H1 (cell line): ENCODE results near the gene FSCN2. TPM values are rescaled to one million over a fixed set of nuclear protein-coding genes. Genes with fewer than 3 reads are reported as not detected.

Experiments used
- CREB1 ChIP-seq: IDR thresholded peaks from 2 replicates; pipeline ENCODE4 v1.6.1; 2012; ENCODE audit warnings: inconsistent platforms
- HDAC2 ChIP-seq, 2 experiments: fragments of 300-600 bp in 1 of 2; sonication (generic) in 1 of 2; IDR thresholded peaks; 2 replicates each; pipeline ENCODE4 v1.6.1; 2011 to 2012; ENCODE audit warnings: low read depth in 2 of 2, low read length in 2 of 2, mild to moderate bottlenecking in 2 of 2, moderate library complexity in 2 of 2, borderline replicate concordance in 1 of 2, inconsistent platforms in 1 of 2
- KDM4A ChIP-seq: IDR thresholded peaks from one replicate; pipeline ENCODE4 v1.7.1; 2012; ENCODE audit warnings: low read depth, mild to moderate bottlenecking, moderate library complexity, low read length, inconsistent platforms; ENCODE audit not compliant: severe bottlenecking
- NANOG ChIP-seq: IDR thresholded peaks from 2 replicates; pipeline ENCODE4 v1.6.1; 2011; ENCODE audit warnings: low read length, low read depth, mild to moderate bottlenecking, inconsistent platforms; ENCODE audit not compliant: insufficient read depth, poor library complexity, severe bottlenecking
- RAD21 ChIP-seq, 2 experiments: IDR thresholded peaks in 1 of 2; conservative IDR thresholded peaks in 1 of 2; 2 replicates each; pipeline ENCODE4 v1.6.1; 2011; ENCODE audit warnings: low read depth in 2 of 2, low read length in 2 of 2, improper control_type of control experiment in 1 of 2, inconsistent platforms in 1 of 2, mild to moderate bottlenecking in 1 of 2, moderate library complexity in 1 of 2
- SRF ChIP-seq: IDR thresholded peaks from 2 replicates; pipeline ENCODE4 v1.6.1; 2011; ENCODE audit warnings: mild to moderate bottlenecking, low read depth, low read length, moderate library complexity
- TEAD4 ChIP-seq: IDR thresholded peaks from 2 replicates; pipeline ENCODE4 v1.6.1; 2012; ENCODE audit warnings: low read depth, low read length, inconsistent platforms, mixed read lengths
- polyA plus RNA-seq, 7 experiments: library from polyadenylated mRNA; depleted of rRNA in 3 of 7; stranded (reverse) in 5 of 7; unstranded in 2 of 7; fragments of >200 nt in 5 of 7; fragments of 200-250 nt in 2 of 7; gene quantifications; 1 replicate in 5 of 7; 2 replicates in 1 of 7; 4 replicates in 1 of 7; pipeline versions ENCODE4 v1.2.1 to v1.2.3, GENCODE V29; 2011 to 2013; ENCODE audit warnings: missing spikeins in 2 of 7, mixed read lengths in 2 of 7
- total RNA-seq: library from RNA; stranded (reverse); fragmentation: NEBNext Ultra II Directional; extraction: Animal tissue kit (Norgen Biotek cat#: 25700); gene quantifications from 2 replicates; pipeline ENCODE4 v1.2.1, GENCODE V29; 2021

The FSCN2 gene
- total and polyA plus RNA-seq, 2 of the 8 experiments (the other 6 are each of a cell fraction or from before 2014, with no cell fraction given) = 0.18 to 0.30 TPM

GRCh38 chr17:81580481-81580880, 52.3 kb downstream of the FSCN2 start (continued):
- TF ChIP-seq NANOG = no peak
- no peak for TF ChIP-seq KDM4A
- no peak for TF ChIP-seq SRF
- TF ChIP-seq TEAD4 = no peak
- no peak for TF ChIP-seq HDAC2 (IDR thresholded peaks at IDR 0.05; ENCODE audit: borderline replicate concordance in 1 of 2, low read depth in 2 of 2, low read length in 2 of 2)
- TF ChIP-seq CREB1 = no peak
- TF ChIP-seq RAD21 (IDR thresholded peaks at IDR 0.05 in 1 of 2, conservative IDR thresholded peaks at IDR 0.05 in 1 of 2; ENCODE audit: low read depth in 2 of 2, low read length in 2 of 2) = no peak
